Endometrium (tissue), 2 donors: ENCODE results near the gene TMED10.
"Not testable (repeated sequence)": the region's sequence is repeated elsewhere in the genome, so short reads cannot be mapped to it uniquely, and the experiment has no call there.

ENCODE experiments used
- FAIRE-seq: peaks from 2 replicates; lab custom pipeline; 2012; peaks lifted over from hg19 to GRCh38; lab: Jason Lieb, UNC
- donor health status: control.
- donor health status: control.

The TMED10 gene

GRCh38 chr14:75156901-75157300 lies 19.5 kb downstream of the TMED10 start:
- FAIRE-seq, result no peak

GRCh38 chr14:75156111-75156510 lies 20.3 kb downstream of the TMED10 start:
- no peak for FAIRE-seq

DNA sequence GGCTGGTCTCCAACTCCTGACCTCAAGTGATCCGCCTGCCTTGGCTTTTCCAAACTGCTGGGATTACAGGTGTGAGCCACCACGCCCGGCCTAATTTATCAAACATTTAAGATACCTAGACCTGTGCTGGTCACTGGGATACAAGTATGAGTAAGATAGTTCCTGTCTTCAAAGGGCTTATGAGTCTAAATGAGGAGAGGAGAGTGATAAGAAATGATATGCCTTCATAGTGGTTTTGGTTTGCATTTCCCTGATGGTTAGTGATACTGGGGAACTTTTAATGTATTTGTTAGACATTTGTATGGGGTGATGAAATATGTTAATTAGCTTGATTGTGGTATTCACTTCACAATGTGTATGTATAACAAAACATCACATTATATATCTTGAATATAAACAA lies 21.2 kb downstream of the TMED10 start:
- FAIRE-seq, result no peak

- no peak for FAIRE-seq
Observed at GRCh38 chr14:75153295-75153694, 23.1 kb downstream of the TMED10 start.

DNA sequence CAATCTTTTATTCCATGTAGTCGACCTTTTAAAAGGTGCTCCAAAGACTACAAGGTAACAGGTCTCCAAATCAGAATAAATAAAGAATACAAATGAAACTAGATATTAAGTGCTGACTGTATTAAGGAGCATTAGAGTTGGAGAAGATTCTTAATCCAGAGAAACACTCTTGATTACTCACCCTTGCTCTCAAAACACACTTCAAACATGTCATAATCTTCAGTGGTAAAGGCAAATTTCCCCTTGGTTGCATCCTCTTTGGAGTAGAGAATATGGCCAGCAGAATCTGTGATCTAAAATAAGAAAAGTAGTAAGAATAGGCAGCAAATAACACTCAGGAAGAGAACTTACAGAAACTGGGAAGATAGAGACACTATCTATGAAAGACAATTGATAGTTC lies 24.6 kb downstream of the TMED10 start:
- FAIRE-seq, result no peak

- FAIRE-seq, result not testable (repeated sequence)
Observed at GRCh38 chr14:75150637-75151036, 25.8 kb downstream of the TMED10 start.

- FAIRE-seq, result no peak
Observed at GRCh38 chr14:75150150-75150549, 26.3 kb downstream of the TMED10 start.

DNA sequence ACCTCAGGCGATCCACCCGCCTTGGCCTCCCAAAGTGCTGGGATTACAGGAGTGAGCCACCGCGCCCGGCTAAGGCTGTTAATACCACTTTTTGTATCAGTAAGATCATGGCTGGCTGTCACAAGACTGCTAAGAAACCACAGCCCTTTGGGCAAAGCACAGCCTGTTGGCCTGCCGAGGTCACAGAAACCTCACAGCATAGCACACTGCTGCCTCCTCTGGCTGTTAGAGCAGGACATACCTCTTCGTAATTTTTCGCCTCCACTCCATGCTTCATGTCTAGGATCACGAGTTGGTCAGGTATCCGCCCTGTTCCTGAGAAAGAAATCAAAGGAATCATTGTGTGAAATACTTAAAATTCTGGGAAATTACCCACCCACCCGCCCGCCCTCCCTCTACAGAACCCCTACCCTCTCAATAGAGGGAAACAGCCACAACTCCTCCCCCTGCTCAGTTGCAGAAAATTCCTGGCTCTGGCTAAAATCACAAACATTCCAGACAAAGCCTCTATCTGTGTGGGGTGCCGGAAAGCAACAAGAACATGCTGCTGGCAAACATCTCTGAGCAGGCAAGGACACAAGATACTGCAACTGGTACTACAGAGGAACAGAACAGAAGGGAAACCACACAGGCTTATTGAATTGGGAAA lies 28.9 kb downstream of the TMED10 start:
- FAIRE-seq, result no peak

DNA sequence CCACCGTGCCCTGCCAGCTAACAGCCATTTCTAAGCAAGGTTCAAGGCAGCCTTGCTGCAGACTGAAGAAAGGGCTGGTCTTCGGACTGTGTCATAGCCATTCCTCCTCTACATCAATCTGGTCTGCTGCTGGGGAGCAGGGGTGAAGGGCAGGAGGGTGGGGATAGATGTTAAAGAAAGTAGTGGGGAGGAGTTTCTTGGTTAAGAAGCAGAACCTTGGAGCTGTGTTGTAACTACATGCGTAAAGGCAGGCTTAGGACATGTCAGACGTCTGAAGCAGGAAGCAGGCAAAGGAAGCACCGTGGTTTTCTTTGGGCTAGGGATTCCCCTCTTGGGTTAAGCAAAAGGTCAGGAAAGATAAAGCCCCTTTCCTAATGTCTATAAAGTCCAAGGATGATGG lies 31.5 kb downstream of the TMED10 start:
- no peak for FAIRE-seq

GRCh38 chr14:75143761-75144527 lies 32.5 kb downstream of the TMED10 start:
- FAIRE-seq, result no peak

DNA sequence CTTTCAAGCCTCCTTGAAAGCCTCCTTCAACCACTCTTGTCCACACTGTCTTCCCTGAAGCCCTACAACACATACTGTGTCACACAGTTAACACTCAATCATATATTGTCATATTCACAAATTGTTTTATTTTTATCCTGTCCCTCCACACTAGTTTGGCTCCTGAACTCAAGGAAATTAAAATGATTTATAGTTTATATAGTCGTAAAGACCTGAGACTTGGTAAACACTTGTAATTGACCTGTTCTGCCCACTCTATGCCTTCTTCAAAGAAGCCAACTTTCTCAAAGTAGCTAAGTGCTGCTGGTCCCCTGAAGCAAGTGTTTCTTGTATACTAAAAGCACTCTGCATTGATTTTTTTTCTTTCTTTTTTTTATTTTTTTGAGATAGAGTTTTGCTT lies 33.9 kb downstream of the TMED10 start:
- FAIRE-seq, result no peak

- no peak for FAIRE-seq
Observed at GRCh38 chr14:75141967-75142366, 34.4 kb downstream of the TMED10 start.

DNA sequence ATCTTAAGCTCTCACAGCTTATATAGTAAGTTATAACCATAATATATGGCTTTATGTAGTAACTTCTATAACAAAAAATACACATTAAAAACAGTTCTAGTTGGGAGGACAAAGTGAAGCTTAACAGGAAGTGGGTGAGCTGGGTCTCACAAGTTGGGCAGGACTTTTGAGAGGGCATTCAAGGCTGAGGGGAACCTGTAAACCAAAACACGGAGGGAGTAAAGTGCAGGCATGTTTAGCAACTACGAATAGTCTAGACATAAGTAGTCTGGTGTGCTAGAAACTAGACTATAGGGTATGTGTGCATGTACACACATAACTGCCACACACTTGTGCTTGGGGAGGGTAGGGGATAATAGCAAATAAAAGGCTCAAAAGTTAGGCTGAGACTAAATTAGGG lies 35.4 kb downstream of the TMED10 start:
- FAIRE-seq, result no peak

DNA sequence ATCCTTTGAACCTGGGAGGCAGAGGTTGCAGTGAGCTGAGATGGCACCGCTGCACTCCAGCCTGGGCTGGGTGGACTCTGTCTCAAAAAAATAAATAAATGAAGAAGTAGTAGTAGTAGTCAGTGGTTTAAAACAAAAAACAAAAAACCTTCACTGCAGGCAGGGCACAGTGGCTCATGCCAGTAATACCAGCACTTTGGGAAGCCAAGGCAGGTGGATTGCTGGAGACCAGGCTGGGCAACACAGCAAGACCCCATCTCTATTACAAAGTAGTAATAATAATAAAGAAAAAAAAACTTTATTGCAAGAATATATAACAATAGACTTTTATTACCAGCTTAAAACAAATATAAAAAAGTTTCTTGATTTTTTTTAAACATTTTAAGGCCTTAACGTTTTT lies 35.8 kb downstream of the TMED10 start:
- FAIRE-seq, result no peak

- no peak for FAIRE-seq
Observed at GRCh38 chr14:75139185-75139584, 37.2 kb downstream of the TMED10 start.

GRCh38 chr14:75138492-75138891 lies 37.9 kb downstream of the TMED10 start:
- FAIRE-seq, result no peak

DNA sequence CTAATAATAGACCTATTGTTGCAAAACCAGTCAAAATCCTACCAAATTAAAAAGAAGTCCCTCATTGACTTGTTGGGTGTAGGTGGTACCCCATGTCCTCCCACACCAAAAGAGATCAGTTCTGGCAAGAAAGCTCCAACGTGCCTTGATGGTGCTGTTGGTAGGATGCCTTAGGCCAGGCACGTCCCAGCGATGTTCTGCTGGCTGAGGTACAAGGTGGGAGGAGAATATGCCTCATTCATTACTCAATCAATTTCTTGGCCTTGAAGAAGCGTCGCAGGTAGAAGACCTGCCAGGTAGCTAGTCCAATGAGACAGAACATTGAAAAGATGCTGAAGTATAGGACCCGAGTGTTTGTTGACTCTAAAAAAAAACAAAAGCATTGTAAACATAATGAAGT lies 41.8 kb downstream of the TMED10 start:
- FAIRE-seq, result no peak

DNA sequence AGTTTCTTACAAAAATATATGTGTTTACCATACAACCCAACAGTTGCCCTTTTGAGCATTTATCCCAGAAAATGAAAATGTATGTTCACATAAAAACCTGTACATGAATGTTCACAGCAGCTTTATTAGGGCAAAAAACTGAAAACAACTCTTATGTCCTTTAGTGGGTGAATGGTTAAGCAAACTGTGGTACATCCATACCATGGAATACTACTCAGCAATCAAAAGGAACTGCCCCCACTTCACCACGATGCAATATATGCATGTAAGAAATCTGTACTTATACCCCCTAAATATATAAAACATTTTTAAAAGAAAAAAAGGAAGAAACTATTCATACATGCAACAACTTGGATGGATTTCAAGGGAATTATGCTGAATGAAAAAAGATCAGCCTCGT lies 42.8 kb downstream of the TMED10 start:
- no peak for FAIRE-seq

- FAIRE-seq, result peak; percentile 91
Observed at GRCh38 chr14:75132382-75133086, 43.9 kb downstream of the TMED10 start.

- no peak for FAIRE-seq
Observed at GRCh38 chr14:75128596-75128990, 47.8 kb downstream of the TMED10 start.

DNA sequence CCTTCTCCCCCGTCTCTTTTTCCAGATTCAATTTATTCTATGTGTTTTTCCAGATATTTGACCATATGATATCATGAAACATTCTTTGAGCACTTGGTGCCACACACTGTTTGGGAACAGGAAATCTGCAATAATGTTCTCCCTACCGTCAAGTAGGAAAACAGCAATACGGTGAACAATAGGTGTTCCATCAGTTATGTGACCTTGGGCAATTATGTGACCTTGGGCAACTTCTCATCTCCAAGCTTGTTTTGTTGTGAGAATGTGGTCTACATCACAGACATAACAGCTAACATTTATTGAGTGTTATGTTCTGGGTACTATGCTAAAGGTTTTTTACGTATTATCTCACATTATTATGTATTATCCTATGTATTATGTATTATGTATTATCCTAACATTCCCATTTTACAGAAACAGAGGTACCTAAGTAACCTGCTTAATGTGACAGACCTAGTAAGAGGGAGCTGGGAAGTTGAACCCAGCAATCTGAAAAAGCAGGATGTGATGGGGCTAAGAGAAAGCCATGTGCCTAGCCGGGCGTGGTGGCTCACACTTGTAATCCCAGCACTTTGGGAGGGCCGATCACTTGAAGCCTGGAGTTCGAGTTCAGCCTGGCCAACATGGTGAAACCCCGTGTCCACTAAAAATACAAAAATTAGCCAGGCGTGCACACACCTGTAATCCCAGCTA lies 48.4 kb downstream of the TMED10 start:
- no peak for FAIRE-seq

DNA sequence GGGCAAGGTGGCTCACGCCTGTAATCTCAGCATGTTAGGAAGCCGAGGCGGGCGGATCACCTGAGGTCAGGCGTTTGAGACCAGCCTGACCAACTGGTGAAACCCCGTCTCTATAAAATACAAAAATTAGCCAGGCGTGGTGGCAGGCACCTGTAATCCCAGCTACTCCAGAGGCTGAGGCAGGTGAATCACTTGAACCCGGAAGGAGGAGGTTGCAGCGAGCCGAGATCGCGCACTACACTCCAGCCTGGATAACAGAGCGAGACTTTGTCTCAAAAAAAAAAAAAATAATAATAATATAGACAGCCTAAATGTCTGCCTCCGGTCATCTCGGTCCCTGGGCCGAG lies 49.0 kb downstream of the TMED10 start:
- not testable (repeated sequence) for FAIRE-seq
